Mucosa of stomach (tissue), 1 donor: ENCODE results near the gene GNA12.

Experiments
- H3K27me3 ChIP-seq: one replicate; pipeline ENCODE4 v1.7.0; 2013; ENCODE audit warnings: mild to moderate bottlenecking, low read length; ENCODE audit not compliant: control insufficient read depth, insufficient read depth
- H3K36me3 ChIP-seq: one replicate; pipeline ENCODE4 v1.7.0; 2013; ENCODE audit warnings: low read length; ENCODE audit not compliant: control insufficient read depth, insufficient read depth
- H3K4me1 ChIP-seq: one replicate; pipeline ENCODE4 v1.7.0; 2013; ENCODE audit warnings: mild to moderate bottlenecking, low read length; ENCODE audit not compliant: control insufficient read depth, insufficient read depth
- H3K4me3 ChIP-seq: one replicate; pipeline ENCODE4 v1.7.0; 2013; ENCODE audit warnings: low read length
- H3K9ac ChIP-seq: one replicate; pipeline ENCODE4 v1.7.0; 2013; ENCODE audit warnings: mild to moderate bottlenecking, low read length, moderate library complexity
- H3K9me3 ChIP-seq: one replicate; pipeline ENCODE4 v1.7.0; 2013; ENCODE audit warnings: mild to moderate bottlenecking, low read length, moderate library complexity; ENCODE audit not compliant: control insufficient read depth
- donor health status: Pancreatic carcinoma.

The GNA12 gene

GRCh38 chr7:2829040-2829439, 15.1 kb downstream of the GNA12 start:
- Histone ChIP-seq H3K4me3 (no peak overlapping the region), H3K9me3 (no peaks in the 10 kb centered on the region), H3K9ac (no peak overlapping the region), H3K36me3 (no peaks in the 10 kb centered on the region), H3K27me3 (no peaks in the 10 kb centered on the region), H3K4me1 (peaks cover 7% of the 10 kb centered on the region)

- no peaks in the 10 kb centered on the region for H3K9me3 ChIP-seq
- no peaks in the 10 kb centered on the region for H3K36me3 ChIP-seq
- peaks cover 16% of the 10 kb centered on the region for H3K4me1 ChIP-seq
- H3K9ac ChIP-seq, result no peak overlapping the region
- H3K4me3 ChIP-seq, result no peak overlapping the region
- H3K27me3 ChIP-seq, result no peaks in the 10 kb centered on the region
Measured at GRCh38 chr7:2826771-2827170, 17.3 kb downstream of the GNA12 start.

- no peak overlapping the region for H3K9ac ChIP-seq
- no peaks in the 10 kb centered on the region for H3K36me3 ChIP-seq
- no peaks in the 10 kb centered on the region for H3K27me3 ChIP-seq
- H3K4me3 ChIP-seq, result no peak overlapping the region
- H3K4me1 ChIP-seq, result peaks cover 23% of the 10 kb centered on the region
- no peaks in the 10 kb centered on the region for H3K9me3 ChIP-seq
Measured at GRCh38 chr7:2825559-2826227, 18.4 kb downstream of the GNA12 start.

- no peak overlapping the region for H3K9ac ChIP-seq
- no peak overlapping the region for H3K4me3 ChIP-seq
- no peaks in the 10 kb centered on the region for H3K9me3 ChIP-seq
- no peaks in the 10 kb centered on the region for H3K27me3 ChIP-seq
- no peaks in the 10 kb centered on the region for H3K36me3 ChIP-seq
- H3K4me1 ChIP-seq, result peaks cover 23% of the 10 kb centered on the region
Measured at GRCh38 chr7:2824678-2825461, 19.2 kb downstream of the GNA12 start.

- no peak overlapping the region for H3K9ac ChIP-seq
- H3K4me1 ChIP-seq, result peaks cover 23% of the 10 kb centered on the region
- H3K4me3 ChIP-seq, result no peak overlapping the region
- H3K27me3 ChIP-seq, result no peaks in the 10 kb centered on the region
- H3K36me3 ChIP-seq, result no peaks in the 10 kb centered on the region
- no peaks in the 10 kb centered on the region for H3K9me3 ChIP-seq
Measured at GRCh38 chr7:2824026-2824677, 20.0 kb downstream of the GNA12 start.

- Histone ChIP-seq H3K4me1 (peaks cover 23% of the 10 kb centered on the region), H3K9me3 (no peaks in the 10 kb centered on the region), H3K9ac (no peak overlapping the region), H3K27me3 (no peaks in the 10 kb centered on the region), H3K36me3 (no peaks in the 10 kb centered on the region), H3K4me3 (no peak overlapping the region)
Measured at GRCh38 chr7:2823130-2823529, 21.0 kb downstream of the GNA12 start.

- Histone ChIP-seq H3K36me3 (no peaks in the 10 kb centered on the region), H3K9ac (no peak overlapping the region), H3K9me3 (no peaks in the 10 kb centered on the region), H3K27me3 (no peaks in the 10 kb centered on the region), H3K4me3 (no peak overlapping the region), H3K4me1 (peaks cover 23% of the 10 kb centered on the region)
Measured at GRCh38 chr7:2821842-2822507, 22.1 kb downstream of the GNA12 start.

- Histone ChIP-seq H3K36me3 (no peaks in the 10 kb centered on the region), H3K27me3 (no peaks in the 10 kb centered on the region), H3K4me1 (peaks cover 23% of the 10 kb centered on the region), H3K4me3 (no peak overlapping the region), H3K9ac (no peak overlapping the region), H3K9me3 (no peaks in the 10 kb centered on the region)
Measured at GRCh38 chr7:2821161-2821841, 22.8 kb downstream of the GNA12 start.

- no peaks in the 10 kb centered on the region for H3K27me3 ChIP-seq
- H3K4me1 ChIP-seq, result peaks cover 23% of the 10 kb centered on the region
- H3K36me3 ChIP-seq, result no peaks in the 10 kb centered on the region
- H3K9me3 ChIP-seq, result no peaks in the 10 kb centered on the region
- H3K4me3 ChIP-seq, result no peak overlapping the region
- no peak overlapping the region for H3K9ac ChIP-seq
Measured at GRCh38 chr7:2820508-2820934, 23.6 kb downstream of the GNA12 start.

- H3K4me1 ChIP-seq, result peaks cover 19% of the 10 kb centered on the region
- no peaks in the 10 kb centered on the region for H3K9me3 ChIP-seq
- H3K36me3 ChIP-seq, result no peaks in the 10 kb centered on the region
- no peaks in the 10 kb centered on the region for H3K27me3 ChIP-seq
- no peak overlapping the region for H3K9ac ChIP-seq
- no peak overlapping the region for H3K4me3 ChIP-seq
Measured at GRCh38 chr7:2819954-2820397, 24.1 kb downstream of the GNA12 start.

- H3K9ac ChIP-seq, result no peak overlapping the region
- no peak overlapping the region for H3K4me3 ChIP-seq
- H3K4me1 ChIP-seq, result peaks cover 16% of the 10 kb centered on the region
- no peaks in the 10 kb centered on the region for H3K27me3 ChIP-seq
- H3K9me3 ChIP-seq, result no peaks in the 10 kb centered on the region
- no peaks in the 10 kb centered on the region for H3K36me3 ChIP-seq
Measured at GRCh38 chr7:2819161-2819953, 24.8 kb downstream of the GNA12 start.
